Measurements from ENCODE around the gene FGD5.
"Not testable (repeated sequence)": the region's sequence is repeated elsewhere in the genome, so short reads cannot be mapped to it uniquely, and the experiment has no call there.

FGD5 gene

GRCh38 chr3:14806641-14807263, 12.0 kb upstream of the FGD5 start:
- no peak for DNase-seq (ENCODE audit: low read depth)

- no peak for DNase-seq (ENCODE audit: low read depth)
Observed at GRCh38 chr3:14808025-14808424, 10.7 kb upstream of the FGD5 start.

GRCh38 chr3:14808502-14809266, 10.1 kb upstream of the FGD5 start:
- no peak for DNase-seq (ENCODE audit: low read depth)

- DNase-seq (ENCODE audit: low read depth) = not testable (repeated sequence)
Observed at GRCh38 chr3:14809611-14810010, 9.2 kb upstream of the FGD5 start.

GRCh38 chr3:14810070-14810791, 8.5 kb upstream of the FGD5 start:
- DNase-seq (ENCODE audit: low read depth) = no peak

- DNase-seq (ENCODE audit: low read depth) = no peak
Observed at GRCh38 chr3:14810801-14811661, 7.7 kb upstream of the FGD5 start.

GRCh38 chr3:14811684-14812083, 7.1 kb upstream of the FGD5 start:
- no peak for DNase-seq (ENCODE audit: low read depth)

- no peak for DNase-seq (ENCODE audit: low read depth)
Observed at GRCh38 chr3:14812196-14812790, 6.5 kb upstream of the FGD5 start.

- DNase-seq (ENCODE audit: low read depth) = no peak
Observed at GRCh38 chr3:14814411-14814871, 4.3 kb upstream of the FGD5 start.

GRCh38 chr3:14816359-14816758, 2.4 kb upstream of the FGD5 start:
- no peak for DNase-seq (ENCODE audit: low read depth)

GRCh38 chr3:14819671-14820070, 909 bp downstream of the FGD5 start:
- no peak for DNase-seq (ENCODE audit: low read depth)

- no peak for DNase-seq (ENCODE audit: low read depth)
Observed at GRCh38 chr3:14820156-14820555, 1.4 kb downstream of the FGD5 start.

- no peak for DNase-seq (ENCODE audit: low read depth)
Observed at GRCh38 chr3:14821151-14821550, 2.4 kb downstream of the FGD5 start.

GRCh38 chr3:14822134-14822533, 3.4 kb downstream of the FGD5 start:
- DNase-seq (ENCODE audit: low read depth) = no peak

- DNase-seq (ENCODE audit: low read depth) = no peak
Observed at GRCh38 chr3:14822670-14823390, 4.1 kb downstream of the FGD5 start.

- DNase-seq (ENCODE audit: low read depth) = no peak
Observed at GRCh38 chr3:14823393-14823792, 4.6 kb downstream of the FGD5 start.

- DNase-seq (ENCODE audit: low read depth) = no peak
Observed at GRCh38 chr3:14823910-14824629, 5.3 kb downstream of the FGD5 start.

- no peak for DNase-seq (ENCODE audit: low read depth)
Observed at GRCh38 chr3:14824646-14825045, 5.9 kb downstream of the FGD5 start.

- no peak for DNase-seq (ENCODE audit: low read depth)
Observed at GRCh38 chr3:14826069-14826468, 7.3 kb downstream of the FGD5 start.

GRCh38 chr3:14827776-14828175, 9.0 kb downstream of the FGD5 start:
- no peak for DNase-seq (ENCODE audit: low read depth)
